ENCODE measurements around the gene FAM98B.
A peak's percentile ranks its signal among the peaks of the same experiment; 100 is the strongest.
"Not testable (repeated sequence)": the region's sequence is repeated elsewhere in the genome, so short reads cannot be mapped to it uniquely, and the experiment has no call there.

FAM98B gene

DNA sequence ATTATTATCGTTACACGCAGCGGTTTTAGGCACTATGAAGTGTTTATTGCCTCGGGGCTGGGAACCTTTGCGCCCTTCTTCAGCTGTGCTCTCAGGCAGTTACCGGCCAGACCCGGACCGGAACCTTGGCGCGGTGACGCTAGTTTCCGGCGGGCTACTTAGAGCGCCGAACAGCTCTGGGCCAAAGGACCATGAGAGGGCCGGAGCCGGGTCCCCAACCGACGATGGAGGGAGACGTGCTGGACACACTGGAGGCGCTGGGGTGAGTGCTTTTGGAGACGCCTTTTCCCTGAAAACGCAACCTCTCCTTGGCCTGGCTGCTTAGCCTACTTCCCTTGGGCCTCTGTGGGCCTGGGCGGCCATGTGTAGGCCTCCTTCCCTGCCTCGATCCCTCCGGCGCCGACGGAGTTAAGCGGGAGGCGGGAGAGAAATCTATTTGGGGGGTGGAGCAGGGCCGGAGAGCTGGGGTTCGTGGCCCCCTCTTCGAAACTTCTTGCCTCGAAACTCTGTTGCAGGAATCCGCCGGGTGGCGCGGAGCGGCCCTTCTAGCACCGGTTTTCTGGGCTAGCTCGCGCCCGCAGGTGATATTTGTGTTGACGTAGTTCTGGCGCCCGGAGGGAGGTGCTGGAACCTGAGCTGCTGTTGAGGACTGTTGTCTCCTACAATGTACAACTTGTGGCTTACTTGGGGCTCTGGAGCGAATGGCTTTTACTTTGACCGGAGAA is at the start of gene FAM98B:
Gene FAM98B, plus strand, starts transcription at position 157 of the 725 bp plus-strand sequence. Its CDS starts 35 bp downstream, at position 192.
- peak within 1 kb of the TSS; percentile 81 for H3K4me3 ChIP-seq (ENCODE audit: low read depth, low read length)
- DNase-seq (ENCODE audit: low read depth) = peak; percentile 64

DNA sequence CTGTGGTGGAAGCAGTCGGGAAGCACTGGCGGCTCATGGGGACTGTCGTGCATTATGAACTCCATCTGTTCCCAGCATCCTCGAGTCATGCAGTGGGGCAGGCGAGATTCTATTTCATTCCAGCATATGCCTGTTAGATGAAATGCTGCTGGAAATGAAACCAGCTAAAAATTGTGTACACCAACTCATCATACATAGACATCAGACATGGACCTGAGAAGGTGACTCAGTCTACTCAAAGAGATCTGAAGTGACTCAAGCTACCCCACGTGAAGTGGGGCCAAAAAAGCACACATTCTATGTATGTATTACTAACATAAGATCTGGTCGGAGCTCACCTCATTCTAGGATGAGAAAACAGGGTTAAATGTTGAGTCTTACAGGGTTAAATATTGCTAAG is 47.5 kb upstream of the FAM98B start:
- no peak for DNase-seq (ENCODE audit: low read depth)
- no peak overlapping the region for H3K4me3 ChIP-seq (ENCODE audit: low read depth, low read length)

DNA sequence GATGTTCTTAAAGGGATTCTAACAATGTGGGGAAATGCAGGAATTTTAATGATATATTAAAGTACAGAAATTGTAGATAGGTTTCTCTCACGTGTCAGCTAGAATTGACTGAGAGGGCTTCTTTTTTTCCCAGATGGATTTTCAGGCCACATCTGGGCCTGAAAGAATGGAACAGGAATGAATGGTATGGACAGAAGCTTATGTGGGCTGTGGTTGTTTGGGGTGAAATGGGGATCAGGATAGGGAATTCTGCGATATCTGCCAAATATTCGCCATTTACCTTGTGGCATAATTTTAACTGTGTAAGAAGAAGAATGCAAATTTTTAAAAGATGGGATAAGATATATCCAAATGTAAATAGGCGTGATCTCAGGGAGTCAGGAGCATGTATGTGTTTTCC is 45.4 kb upstream of the FAM98B start:
- no peak overlapping the region for H3K4me3 ChIP-seq (ENCODE audit: low read depth, low read length)
- DNase-seq (ENCODE audit: low read depth) = no peak

DNA sequence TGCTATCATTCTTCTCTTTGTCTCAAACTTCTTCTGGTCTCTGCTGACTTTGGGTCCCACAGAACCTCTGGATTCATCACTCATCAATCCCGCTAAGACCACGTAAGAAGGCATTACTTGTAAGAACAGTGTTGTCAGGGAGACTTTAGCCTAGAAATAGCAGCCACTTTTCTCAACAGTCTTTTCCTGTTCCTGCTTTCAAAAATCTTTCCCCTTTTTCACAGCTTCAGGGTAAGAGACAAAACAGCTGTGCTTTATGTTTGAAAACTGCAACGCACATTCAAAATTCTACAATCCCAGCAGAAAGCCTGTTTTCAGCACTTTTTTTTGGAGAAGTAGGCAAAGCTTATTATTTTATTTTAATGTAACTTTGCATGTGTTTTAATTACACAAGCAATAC is 42.0 kb upstream of the FAM98B start:
- no peak for DNase-seq (ENCODE audit: low read depth)
- no peak overlapping the region for H3K4me3 ChIP-seq (ENCODE audit: low read depth, low read length)

DNA sequence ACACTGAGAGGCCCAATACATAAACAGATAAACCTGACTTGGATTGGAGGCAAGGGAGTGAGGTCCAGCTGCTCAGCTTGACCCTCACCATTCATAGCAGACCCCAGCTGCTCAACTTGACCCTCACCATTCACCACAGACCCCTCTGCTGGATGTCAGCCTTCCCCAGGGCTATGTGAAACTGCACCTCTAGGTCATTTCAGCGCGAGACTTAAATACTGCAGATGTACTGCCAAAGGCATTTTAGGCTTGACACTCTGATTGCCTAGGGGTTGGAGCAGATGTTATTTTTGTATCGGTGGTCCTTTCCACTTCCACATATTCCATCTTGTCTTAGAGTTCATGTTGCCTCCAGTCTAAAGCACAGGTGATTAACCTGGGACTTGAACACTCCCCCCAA is 41.5 kb upstream of the FAM98B start:
- no peak overlapping the region for H3K4me3 ChIP-seq (ENCODE audit: low read depth, low read length)
- DNase-seq (ENCODE audit: low read depth) = no peak

DNA sequence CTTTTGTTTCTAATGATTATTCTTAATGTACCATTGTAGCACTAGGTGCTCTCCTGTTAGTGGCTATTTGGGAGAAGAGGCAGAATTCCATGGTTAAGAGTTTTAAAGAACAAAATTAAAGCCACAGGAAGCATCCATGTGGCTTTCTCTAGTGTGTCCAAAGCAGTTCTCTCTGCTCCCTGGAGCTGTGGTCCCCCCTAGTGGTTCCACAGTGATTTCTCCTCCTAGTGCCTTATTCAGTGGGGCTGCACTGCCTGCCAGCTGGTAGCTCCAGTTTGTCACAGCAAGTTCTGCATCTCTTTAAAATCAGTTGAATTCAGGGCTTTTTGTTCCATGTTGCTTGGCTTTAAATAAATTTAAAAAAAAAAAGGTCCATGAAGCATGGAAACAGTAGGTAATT is 39.6 kb upstream of the FAM98B start:
- peak; percentile 31 for DNase-seq (ENCODE audit: low read depth)
- no peak overlapping the region for H3K4me3 ChIP-seq (ENCODE audit: low read depth, low read length)

DNA sequence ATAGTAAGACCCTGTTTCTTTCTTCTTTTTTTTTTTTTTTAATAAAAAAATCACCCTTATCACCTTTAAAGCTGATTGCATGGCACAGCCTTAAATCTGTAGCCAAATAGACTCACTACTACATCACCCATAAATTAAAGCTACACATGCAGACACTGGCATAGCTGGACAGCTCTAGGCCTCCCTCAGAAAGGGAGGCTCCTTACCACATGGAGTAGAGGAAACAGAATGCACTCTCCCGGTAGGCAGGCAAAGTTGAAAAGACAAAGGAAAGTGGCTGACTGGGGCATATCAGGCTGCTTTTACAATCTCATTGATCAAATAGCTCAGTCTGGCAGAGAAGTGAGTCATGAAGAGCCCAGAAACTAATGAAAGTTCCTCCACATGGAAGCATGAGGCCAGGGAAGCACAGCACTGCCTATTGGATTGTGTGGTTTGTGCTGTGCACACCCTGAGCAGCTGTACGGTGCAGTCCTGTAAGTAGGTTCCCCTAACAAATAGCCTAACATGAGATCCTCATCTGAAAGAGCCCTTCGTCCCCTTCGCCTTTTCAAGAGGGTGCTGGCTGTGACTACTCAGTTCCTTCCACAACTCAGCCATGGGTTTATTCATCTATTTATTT is 32.7 kb upstream of the FAM98B start:
- DNase-seq (ENCODE audit: low read depth) = no peak
- no peak overlapping the region for H3K4me3 ChIP-seq (ENCODE audit: low read depth, low read length)

DNA sequence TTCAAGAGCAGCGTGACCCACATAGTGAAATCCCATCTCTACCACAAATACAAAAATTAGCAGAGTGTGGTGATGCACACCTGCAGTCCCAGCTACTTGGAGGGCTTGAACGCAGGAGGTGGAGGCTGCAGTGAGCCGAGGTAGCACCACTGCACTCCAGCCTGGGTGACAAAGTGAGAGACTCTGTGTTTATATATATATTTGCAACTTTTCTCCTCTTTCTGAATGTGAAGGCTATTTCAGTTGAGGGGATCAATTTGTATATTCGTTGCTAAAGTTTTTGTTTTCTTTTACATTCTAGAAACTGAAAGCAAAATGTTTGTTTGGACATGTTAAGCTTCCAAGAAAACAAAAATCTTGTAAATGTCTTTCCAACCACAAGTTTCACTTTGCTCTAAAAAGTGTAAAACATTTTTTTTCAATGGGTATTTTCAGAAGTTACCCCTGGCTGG is 29.8 kb upstream of the FAM98B start:
- no peak for DNase-seq (ENCODE audit: low read depth)
- H3K4me3 ChIP-seq (ENCODE audit: low read depth, low read length) = no peak overlapping the region

DNA sequence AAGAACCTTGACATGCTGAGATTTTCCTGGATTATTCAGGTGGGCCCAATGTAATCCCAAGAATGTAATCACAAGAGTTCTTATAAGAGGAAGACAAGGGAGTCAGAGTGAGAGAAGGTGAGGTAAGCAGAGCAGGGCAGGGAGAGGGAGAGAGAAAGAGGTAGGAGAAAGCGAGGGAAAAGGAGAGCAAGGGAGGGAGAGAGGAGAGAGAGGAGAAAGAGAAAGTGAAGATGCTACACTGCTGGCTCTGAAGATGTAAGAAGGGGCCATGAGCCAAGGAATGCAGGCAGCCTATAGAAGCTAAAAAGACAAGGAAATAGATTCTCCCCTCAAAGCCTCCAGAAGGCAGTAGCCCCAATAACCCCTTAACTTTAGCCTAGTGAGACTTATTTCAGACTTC is 28.7 kb upstream of the FAM98B start:
- no peak for DNase-seq (ENCODE audit: low read depth)
- no peak overlapping the region for H3K4me3 ChIP-seq (ENCODE audit: low read depth, low read length)

DNA sequence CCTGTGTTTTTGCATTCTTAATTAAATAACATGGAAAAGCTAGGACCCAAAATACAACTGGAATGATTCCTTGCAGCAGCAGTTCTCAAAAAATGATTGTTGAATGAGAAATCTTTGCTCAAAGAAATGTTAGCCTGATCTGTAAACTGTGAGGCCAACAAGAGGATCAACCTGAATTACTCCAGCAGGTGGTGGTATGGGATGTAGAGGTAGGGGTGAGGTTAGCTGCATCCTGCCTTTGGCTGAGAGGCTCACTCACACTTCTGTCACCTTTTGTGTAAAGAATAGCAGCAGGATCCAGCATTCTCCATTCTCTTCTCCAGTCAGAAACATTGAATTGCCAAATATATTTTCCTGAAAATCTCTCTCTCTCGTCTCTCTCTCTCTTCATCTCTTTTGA is 26.5 kb upstream of the FAM98B start:
- H3K4me3 ChIP-seq (ENCODE audit: low read depth, low read length) = no peak overlapping the region
- no peak for DNase-seq (ENCODE audit: low read depth)

DNA sequence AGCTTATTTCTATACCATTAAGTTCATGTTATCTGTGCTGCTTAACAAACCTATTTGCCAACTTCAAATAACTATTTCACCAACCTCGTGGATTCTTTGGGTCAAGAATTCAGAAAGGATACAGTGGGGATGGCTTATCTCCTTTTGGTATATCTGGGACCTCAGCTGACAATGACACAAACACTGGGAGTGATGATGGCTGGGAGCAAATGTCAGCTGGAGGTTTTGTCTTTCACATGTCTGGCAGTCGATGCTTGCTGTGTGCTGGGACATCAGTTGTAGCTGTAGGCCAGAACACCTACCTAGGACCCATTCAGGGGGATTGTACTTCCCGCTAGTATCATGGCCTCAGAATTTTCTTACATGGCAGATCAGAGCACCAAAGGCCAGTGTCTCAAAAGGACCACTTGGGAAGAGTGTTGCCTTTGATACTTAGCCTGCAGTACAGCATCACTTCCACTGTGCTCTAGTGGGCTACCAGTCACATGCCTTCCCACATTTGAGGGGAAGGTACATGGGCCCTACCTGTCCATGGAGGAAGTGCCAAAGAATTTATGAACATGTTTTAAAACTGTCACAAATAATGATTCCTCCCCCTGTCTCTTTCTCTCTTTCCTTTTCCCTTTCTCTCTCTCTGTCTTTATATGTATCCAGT is 23.7 kb upstream of the FAM98B start:
- DNase-seq (ENCODE audit: low read depth) = no peak
- no peak overlapping the region for H3K4me3 ChIP-seq (ENCODE audit: low read depth, low read length)

DNA sequence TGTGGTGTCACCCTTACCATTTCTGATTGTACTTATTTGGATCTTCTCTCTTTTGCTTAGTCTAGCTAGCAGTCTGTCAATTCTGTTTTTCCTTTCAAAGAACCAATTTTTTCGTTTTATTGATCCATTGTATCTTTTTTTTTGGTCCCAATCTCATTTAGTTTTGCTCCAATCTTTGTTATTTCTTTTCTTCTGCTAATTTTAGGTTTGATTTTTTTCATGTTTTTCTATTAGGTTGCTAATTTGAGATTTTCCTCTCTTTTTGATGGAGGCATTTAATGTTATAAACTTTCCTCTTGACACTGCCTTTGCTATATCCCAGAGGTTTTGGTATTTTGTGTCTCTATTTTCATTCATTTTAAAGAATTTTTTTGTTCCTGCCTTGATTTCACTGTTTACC is 16.9 kb upstream of the FAM98B start:
- H3K4me3 ChIP-seq (ENCODE audit: low read depth, low read length) = no peak overlapping the region
- DNase-seq (ENCODE audit: low read depth) = no peak

DNA sequence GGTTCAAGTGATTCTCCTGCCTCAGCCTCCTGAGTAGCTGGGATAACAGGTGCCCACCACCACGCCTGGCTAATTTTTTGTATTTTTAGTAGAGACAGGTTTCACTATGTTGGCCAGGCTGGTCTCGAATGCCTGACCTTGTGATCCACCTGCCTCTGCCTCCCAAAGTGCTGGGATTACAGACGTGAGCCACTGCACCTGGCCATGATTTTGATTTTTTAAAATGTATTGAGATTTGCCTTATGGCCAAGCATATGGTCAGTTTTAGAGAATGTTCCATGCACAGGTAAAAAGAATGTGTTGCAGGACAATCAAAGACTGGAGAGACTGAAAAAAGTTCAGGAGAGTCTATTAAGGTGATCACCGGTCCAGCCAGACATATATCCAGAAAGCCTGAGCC is 16.3 kb upstream of the FAM98B start:
- not testable (repeated sequence) for DNase-seq (ENCODE audit: low read depth); H3K4me3 ChIP-seq (ENCODE audit: low read depth, low read length)

DNA sequence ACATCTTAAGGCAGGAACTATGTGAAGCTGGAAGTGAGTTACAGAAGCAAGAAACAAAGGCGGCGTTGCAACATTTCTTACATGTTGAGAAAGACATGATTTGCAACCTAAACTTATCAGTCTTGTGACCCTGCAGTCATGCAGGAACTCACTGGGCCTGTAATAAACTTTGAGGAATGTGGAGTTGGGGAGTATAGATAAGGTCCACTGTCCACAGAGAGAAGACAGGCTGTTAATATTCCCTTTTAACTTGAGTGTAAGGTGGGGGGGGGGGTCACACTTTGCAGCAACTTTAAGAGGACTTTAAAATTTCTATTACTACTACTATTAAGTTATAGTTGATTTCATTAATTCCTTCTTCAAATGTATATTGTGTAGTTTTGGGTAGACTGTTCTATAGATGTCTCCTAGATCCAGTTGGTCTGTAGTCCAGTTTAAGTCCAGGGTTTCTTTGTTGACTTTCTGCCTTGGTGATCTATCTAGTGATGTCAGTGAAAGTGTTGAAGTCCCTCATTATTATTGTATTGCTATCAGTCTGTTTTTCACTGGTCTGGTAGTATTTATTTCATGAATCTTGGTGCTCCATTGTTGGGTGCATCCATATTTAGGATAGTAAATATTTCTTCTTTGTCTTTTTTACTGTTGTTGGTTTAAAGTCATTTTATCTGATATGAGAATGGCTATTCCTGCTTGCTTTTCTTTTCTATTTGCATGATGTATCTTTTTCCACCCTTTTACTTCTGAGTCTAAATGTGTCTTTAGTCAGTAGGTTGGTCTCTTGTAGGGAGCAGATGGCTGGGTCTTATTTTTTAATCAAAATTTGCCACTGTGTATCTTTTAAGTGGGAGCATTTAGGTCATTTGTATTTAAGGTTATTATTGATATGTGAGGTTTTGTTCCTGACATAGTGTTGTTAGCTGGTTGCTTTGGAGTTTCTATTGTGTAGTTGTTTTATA is 15.6 kb upstream of the FAM98B start:
- no peak overlapping the region for H3K4me3 ChIP-seq (ENCODE audit: low read depth, low read length)
- DNase-seq (ENCODE audit: low read depth) = no peak

DNA sequence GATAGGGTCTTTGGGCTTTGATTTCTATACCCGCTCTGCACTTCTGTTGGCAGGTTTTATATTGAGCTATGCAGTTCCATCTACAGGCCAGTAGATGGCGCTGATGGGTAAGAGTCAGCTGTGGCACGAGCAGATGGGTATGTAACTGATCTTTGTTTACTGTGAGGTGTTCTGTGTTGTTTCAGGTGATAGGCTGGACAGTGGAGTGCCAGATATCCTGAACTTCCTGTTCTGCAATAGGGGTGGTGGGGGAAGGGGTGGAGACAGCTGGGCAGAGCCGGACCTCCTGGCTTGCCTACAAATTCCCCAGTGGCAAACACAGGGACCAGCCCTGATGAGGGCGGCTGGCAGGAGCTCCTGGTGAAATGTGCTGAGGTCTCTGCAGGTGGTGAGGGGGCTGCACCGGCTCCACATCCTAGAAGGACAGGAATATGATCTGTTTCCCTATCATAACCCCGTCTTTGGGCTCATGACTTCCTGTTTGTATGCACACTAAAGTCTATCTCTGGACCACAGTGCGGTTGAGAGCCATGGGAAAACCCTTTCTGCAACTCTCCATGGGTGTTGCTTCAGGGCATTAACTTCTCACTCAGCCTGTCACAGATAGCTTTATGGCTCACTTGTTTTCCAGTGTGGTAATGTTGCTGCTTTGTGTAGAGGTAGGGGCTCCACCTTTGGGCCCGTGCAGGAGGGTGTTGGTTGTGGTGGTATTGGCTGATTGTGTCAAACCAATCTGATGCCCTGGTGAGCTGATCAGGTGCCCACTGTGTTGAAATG is 13.4 kb upstream of the FAM98B start:
- H3K4me3 ChIP-seq (ENCODE audit: low read depth, low read length) = no peak overlapping the region
- peak; percentile 15 for DNase-seq (ENCODE audit: low read depth)

DNA sequence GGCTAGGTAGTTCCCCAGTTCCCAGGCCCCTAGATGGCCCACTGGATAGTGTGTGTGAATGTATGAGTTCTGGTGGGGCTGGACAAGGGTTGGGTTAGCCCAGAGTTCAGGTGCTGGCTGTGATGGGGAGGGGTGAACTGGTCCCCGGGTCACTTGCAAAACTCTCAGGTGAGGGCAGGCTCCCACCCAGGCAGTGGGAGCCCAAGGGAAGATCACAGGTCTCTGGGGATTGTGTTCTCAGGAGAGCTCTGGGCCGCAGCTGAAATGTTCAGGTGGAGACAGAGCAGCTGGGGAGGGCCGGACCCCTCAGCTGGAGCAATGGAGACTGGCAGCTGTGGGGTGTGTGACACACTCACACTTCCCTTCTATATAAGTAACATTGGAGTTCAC is 12.8 kb upstream of the FAM98B start:
- no peak for DNase-seq (ENCODE audit: low read depth)

DNA sequence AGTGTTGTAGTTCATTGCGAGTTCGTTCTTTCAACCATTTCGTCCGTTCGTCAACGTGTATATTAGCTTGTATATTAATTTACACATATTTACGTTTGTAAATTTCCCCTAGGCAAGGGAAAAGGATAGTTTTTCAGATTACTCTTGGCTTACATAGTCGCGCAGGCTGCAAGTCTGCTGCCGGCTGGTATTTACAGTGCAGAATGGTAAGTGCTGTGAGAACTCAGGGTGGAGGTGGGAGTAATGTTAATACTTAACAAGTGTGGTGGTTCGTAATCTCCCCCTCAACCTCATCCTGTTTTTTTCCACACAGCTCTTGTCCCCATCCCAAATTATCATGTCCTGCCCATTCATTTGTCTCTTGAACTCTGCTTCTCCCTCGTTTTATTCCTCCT is 766 bp downstream of the FAM98B start:
- peak overlapping the region; percentile 81 for H3K4me3 ChIP-seq (ENCODE audit: low read depth, low read length)
- DNase-seq (ENCODE audit: low read depth) = no peak

More for the DNA sequence above, 12.8 kb upstream of the FAM98B start:
- H3K4me3 ChIP-seq (ENCODE audit: low read depth, low read length) = no peak overlapping the region

DNA sequence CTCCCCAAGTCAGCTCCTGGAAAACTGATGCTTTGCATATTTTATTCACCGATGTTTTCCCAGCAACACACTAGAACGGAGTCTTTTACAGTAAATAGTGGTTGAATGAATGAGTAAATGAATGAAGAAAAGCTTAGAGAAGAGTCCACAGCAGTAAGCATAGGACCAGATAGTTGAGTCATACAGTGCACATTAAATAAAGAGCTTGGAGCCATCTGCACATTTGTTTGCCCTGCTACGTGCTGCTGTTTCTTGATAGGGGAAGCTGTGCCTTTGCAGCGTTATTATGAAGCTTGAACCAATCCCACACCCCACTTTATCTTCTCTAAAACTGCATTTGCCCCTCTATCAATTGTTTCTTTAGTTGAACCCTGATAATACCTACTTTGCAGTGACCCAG is 1.2 kb downstream of the FAM98B start:
- no peak for DNase-seq (ENCODE audit: low read depth)
- H3K4me3 ChIP-seq (ENCODE audit: low read depth, low read length) = peak overlapping the region; percentile 81

DNA sequence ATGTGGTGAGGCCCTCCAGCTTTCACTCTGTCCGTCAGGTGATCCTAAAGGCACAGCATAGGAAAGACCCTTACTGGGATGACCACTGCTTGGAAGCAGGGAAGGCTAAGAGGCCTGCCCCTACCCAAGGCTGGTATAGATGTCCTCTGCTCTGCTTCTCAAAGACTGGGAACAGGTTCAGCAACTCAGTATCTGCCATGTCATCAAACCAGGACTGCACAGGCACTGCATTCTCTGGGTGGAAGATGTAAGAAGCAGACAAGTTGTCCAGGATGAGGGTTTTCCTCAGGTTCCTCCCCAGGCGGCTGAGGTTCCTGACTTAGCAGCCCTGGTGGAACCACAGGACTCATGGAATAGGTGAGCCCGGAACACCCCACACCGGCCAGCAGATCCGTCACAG is 4.7 kb downstream of the FAM98B start:
- H3K4me3 ChIP-seq (ENCODE audit: low read depth, low read length) = no peak overlapping the region
- DNase-seq (ENCODE audit: low read depth) = no peak
